A549 (cell line): ENCODE results near the gene GKN1. TPM values are rescaled to one million over a fixed set of nuclear protein-coding genes. Genes with fewer than 3 reads are reported as not detected.
"Not testable (repeated sequence)": the region's sequence is repeated elsewhere in the genome, so short reads cannot be mapped to it uniquely, and the experiment has no call there.

Experiments used
- ATAC-seq, 2 experiments: fragments of 200-7000 bp in 1 of 2; fragments of >200 bp in 1 of 2; cut with Nextera tagmentation in 1 of 2; cut with Tn5 transposase in 1 of 2; 3 replicates each; pipeline versions ENCODE4 v1.8.0 to v1.9.1; 2018 to 2020; ENCODE audit warnings: mild to moderate bottlenecking in 1 of 2, moderate library complexity in 1 of 2
- CTCF ChIA-PET: fragments of 300-600 bp; sonication (Branson Sonifier 250); formaldehyde crosslinking; extraction: SDS; loops from one replicate; lab custom pipeline; 2021; ENCODE audit warnings: antibody characterized with exemption, inconsistent platforms; lab: Yijun Ruan, JAX
- POLR2A ChIA-PET: fragments of 350-600 bp; formaldehyde crosslinking; extraction: SDS; loops from one replicate; lab custom pipeline; 2021; ENCODE audit warnings: antibody characterized with exemption, inconsistent platforms; lab: Yijun Ruan, JAX
- DNase-seq, 2 experiments: peaks; one replicate each; pipeline versions ENCODE4 v3.0.0 to v3.0.0-alpha.2; 2011 to 2016; ENCODE audit warnings: low read depth in 1 of 2, low spot score in 1 of 2
- FAIRE-seq: peaks from 2 replicates; lab custom pipeline; 2011; peaks lifted over from hg19 to GRCh38; lab: Jason Lieb, UNC
- H3K27ac ChIP-seq, 2 experiments: fragments of >200 bp; sonication (Bioruptor Twin); formaldehyde crosslinking; 3 replicates each; pipeline ENCODE4 v1.5.1; 2016 to 2017
- H3K4me1 ChIP-seq: fragments of >200 bp; sonication (Bioruptor Twin); formaldehyde crosslinking; 3 replicates; pipeline ENCODE4 v1.6.1; 2016
- H3K4me2 ChIP-seq: fragments of >200 bp; sonication (Bioruptor Twin); formaldehyde crosslinking; 3 replicates; pipeline ENCODE4 v1.6.1; 2016
- H3K4me3 ChIP-seq: fragments of >200 bp; sonication (Bioruptor Twin); formaldehyde crosslinking; 3 replicates; pipeline ENCODE4 v1.5.1; 2016
- H3K9me3 ChIP-seq: fragments of >200 bp; sonication (Bioruptor Twin); formaldehyde crosslinking; 3 replicates; pipeline ENCODE4 v1.6.1; 2016
- CEBPB ChIP-seq, 2 experiments: fragments of >200 bp in 1 of 2; sonication (Bioruptor Twin) in 1 of 2; formaldehyde crosslinking in 1 of 2; IDR thresholded peaks; 2 replicates each; pipeline ENCODE4 v1.6.1; 2012 to 2016
- CHD2 ChIP-seq: fragments of 150-350 bp; IDR thresholded peaks from 2 replicates; pipeline ENCODE4 v1.6.1; 2014; ENCODE audit warnings: low read length; ENCODE audit not compliant: partially characterized antibody
- CHD4 ChIP-seq: fragments of 200-600 bp; sonication (generic); IDR thresholded peaks from 2 replicates; pipeline ENCODE4 v1.6.1; 2016; ENCODE audit warnings: antibody characterized with exemption, mild to moderate bottlenecking, borderline replicate concordance
- CTCF ChIP-seq: fragments of >200 bp; sonication (Bioruptor Twin); formaldehyde crosslinking; IDR thresholded peaks from 3 replicates; pipeline ENCODE4 v1.5.1; 2016
- EHF ChIP-seq: fragments of 250-450 bp; sonication (Bioruptor Pico); IDR thresholded peaks from 2 replicates; pipeline ENCODE4 v1.5.0; 2020; ENCODE audit warnings: mild to moderate bottlenecking
- EHMT2 ChIP-seq: fragments of 200-600 bp; sonication (generic); IDR thresholded peaks from 2 replicates; pipeline ENCODE4 v1.6.1; 2016; ENCODE audit warnings: antibody characterized with exemption, low read depth, mild to moderate bottlenecking, moderate library complexity
- EP300 ChIP-seq, 2 experiments: fragments of >200 bp; sonication (Bioruptor Twin); formaldehyde crosslinking; IDR thresholded peaks; 2 replicates in 1 of 2; 3 replicates in 1 of 2; pipeline ENCODE4 v1.6.1; 2016 to 2017
- FOSL2 ChIP-seq, 2 experiments: fragments of 450-650 bp in 1 of 2; fragments of >200 bp in 1 of 2; sonication (Bioruptor Twin) in 1 of 2; formaldehyde crosslinking; IDR thresholded peaks; 2 replicates each; pipeline versions ENCODE4 v1.5.0 to v1.6.1; 2016 to 2020; ENCODE audit warnings: mild to moderate bottlenecking in 1 of 2, moderate library complexity in 1 of 2
- FOXS1 ChIP-seq: fragments of 250-450 bp; sonication (Bioruptor Pico); IDR thresholded peaks from 2 replicates; pipeline ENCODE4 v1.5.0; 2020; ENCODE audit warnings: mild to moderate bottlenecking, moderate library complexity
- GATA3 ChIP-seq: IDR thresholded peaks from 2 replicates; pipeline ENCODE4 v1.6.1; 2012; ENCODE audit warnings: borderline replicate concordance
- HDAC2 ChIP-seq: fragments of 200-600 bp; sonication (generic); IDR thresholded peaks from 2 replicates; pipeline ENCODE4 v1.6.1; 2016
- HEYL ChIP-seq: fragments of 250-450 bp; sonication (Bioruptor Pico); IDR thresholded peaks from 2 replicates; pipeline ENCODE4 v1.8.0; 2021; ENCODE audit warnings: mild to moderate bottlenecking, moderate library complexity
- HMGXB4 ChIP-seq: fragments of 250-450 bp; sonication (Bioruptor Pico); IDR thresholded peaks from 2 replicates; pipeline ENCODE4 v1.5.0; 2021; ENCODE audit warnings: mild to moderate bottlenecking, moderate library complexity, borderline replicate concordance
- HOXA7 ChIP-seq: fragments of 250-450 bp; sonication (Bioruptor Pico); IDR thresholded peaks from 2 replicates; pipeline ENCODE4 v1.5.0; 2020; ENCODE audit warnings: mild to moderate bottlenecking, moderate library complexity
- HOXB13 ChIP-seq: fragments of 250-450 bp; sonication (Bioruptor Pico); IDR thresholded peaks from 2 replicates; pipeline ENCODE4 v1.5.0; 2020; ENCODE audit warnings: low read depth, mild to moderate bottlenecking, moderate library complexity
- HOXB5 ChIP-seq: fragments of 250-450 bp; sonication (Bioruptor Pico); IDR thresholded peaks from 2 replicates; pipeline ENCODE4 v1.5.0; 2020; ENCODE audit warnings: mild to moderate bottlenecking, moderate library complexity
- JUN ChIP-seq, 2 experiments: fragments of >200 bp; sonication (Bioruptor Twin); formaldehyde crosslinking; IDR thresholded peaks; 2 replicates in 1 of 2; 3 replicates in 1 of 2; pipeline ENCODE4 v1.6.1; 2016 to 2017
- JUNB ChIP-seq: fragments of >200 bp; sonication (Bioruptor Twin); formaldehyde crosslinking; IDR thresholded peaks from 2 replicates; pipeline ENCODE4 v1.6.1; 2016
- KDM1A ChIP-seq: fragments of 200-600 bp; sonication (generic); IDR thresholded peaks from 2 replicates; pipeline ENCODE4 v1.6.1; 2016; ENCODE audit warnings: low read depth, mild to moderate bottlenecking
- MAFK ChIP-seq: fragments of 450-650 bp; IDR thresholded peaks from 2 replicates; pipeline ENCODE4 v1.6.1; 2014; ENCODE audit not compliant: partially characterized antibody
- MAX ChIP-seq: IDR thresholded peaks from 2 replicates; pipeline ENCODE4 v1.6.1; 2012
- NPAS2 ChIP-seq: fragments of 250-450 bp; sonication (Bioruptor Pico); IDR thresholded peaks from 2 replicates; pipeline ENCODE4 v1.8.0; 2022; ENCODE audit warnings: mild to moderate bottlenecking, moderate library complexity, borderline replicate concordance
- NR3C1 ChIP-seq: fragments of >200 bp; sonication (Bioruptor Twin); formaldehyde crosslinking; IDR thresholded peaks from 3 replicates; pipeline ENCODE4 v1.6.1; 2017
- PHF8 ChIP-seq: fragments of 200-600 bp; sonication (generic); IDR thresholded peaks from 2 replicates; pipeline ENCODE4 v1.6.1; 2016; ENCODE audit warnings: low read depth, mild to moderate bottlenecking, antibody characterized with exemption, moderate library complexity, borderline replicate concordance
- RARB ChIP-seq: fragments of 250-450 bp; sonication (Bioruptor Pico); IDR thresholded peaks from 2 replicates; pipeline ENCODE4 v1.8.0; 2021; ENCODE audit warnings: mild to moderate bottlenecking, moderate library complexity
- RFX5 ChIP-seq: fragments of 450-650 bp; IDR thresholded peaks from 2 replicates; pipeline ENCODE4 v1.7.1; 2014; ENCODE audit warnings: antibody characterized with exemption, mild to moderate bottlenecking, moderate library complexity
- RNF2 ChIP-seq: fragments of 200-600 bp; sonication (generic); IDR thresholded peaks from 2 replicates; pipeline ENCODE4 v1.6.1; 2016; ENCODE audit warnings: low read depth, mild to moderate bottlenecking, antibody characterized with exemption, moderate library complexity, borderline replicate concordance
- SMC3 ChIP-seq: fragments of >200 bp; sonication (Bioruptor Twin); formaldehyde crosslinking; IDR thresholded peaks from 3 replicates; pipeline ENCODE4 v1.6.1; 2018; ENCODE audit warnings: inconsistent platforms
- SREBF2 ChIP-seq: fragments of 450-650 bp; IDR thresholded peaks from 2 replicates; pipeline ENCODE4 v1.6.1; 2014; ENCODE audit warnings: mild to moderate bottlenecking, moderate library complexity
- TP53 ChIP-seq: fragments of 250-450 bp; sonication (Bioruptor Pico); IDR thresholded peaks from 2 replicates; pipeline ENCODE4 v1.5.0; 2021; ENCODE audit warnings: mild to moderate bottlenecking, moderate library complexity
- ZSCAN20 ChIP-seq: fragments of 250-450 bp; sonication (Bioruptor Pico); IDR thresholded peaks from 2 replicates; pipeline ENCODE4 v1.8.0; 2022; ENCODE audit warnings: mild to moderate bottlenecking, moderate library complexity
- WGBS: methylation state at CpG from one replicate; pipeline ENCODE4 v1.1.6; 2017; ENCODE audit errors: missing lambda C conversion rate; 5-methylcytosine and 5-hydroxymethylcytosine counted together
- polyA plus RNA-seq, 4 experiments: library from polyadenylated mRNA; depleted of rRNA in 3 of 4; stranded (reverse); fragments of >200 nt; fragmentation: RNase III in 1 of 4; extraction: RNeasy Plus Mini Kit Qiagen cat#74134 plus additional on column Dnase treatment in 1 of 4; gene quantifications; 2 replicates in 3 of 4; 3 replicates in 1 of 4; pipeline ENCODE4 v1.2.3, GENCODE V29; 2011 to 2017
- TF ChIP-seq, protein P1 (sequence below): fragments of 150-350 bp; IDR thresholded peaks from 2 replicates; pipeline ENCODE4 v1.6.1; 2014; ENCODE audit warnings: low read depth, mild to moderate bottlenecking, low read length

Gene GKN1
- polyA plus RNA-seq, 2 of the 4 experiments (the other 2 are of a cell fraction), result 0.35 to 0.45 TPM

- not testable (repeated sequence) for ATAC-seq
Observed at GRCh38 chr2:68955432-68955831, 19.0 kb upstream of the GKN1 start.

GRCh38 chr2:68959001-68959400, 15.4 kb upstream of the GKN1 start:
- Histone ChIP-seq H3K4me2 (no peak overlapping the region), H3K9me3 (peaks cover 6% of the 10 kb centered on the region; the same call in 2 of the 3 replicates), H3K27ac (no peak overlapping the region), H3K4me1 (no peaks in the 10 kb centered on the region), H3K4me3 (no peak overlapping the region)
- TF ChIP-seq HOXA7 (CRISPR knock-in tag), result no peak
- TF ChIP-seq CEBPB (IDR thresholded peaks at IDR 0.05), result no peak
- TF ChIP-seq HDAC2, result no peak
- no peak for TF ChIP-seq HOXB13 (CRISPR knock-in tag)
- TF ChIP-seq NR3C1, result no peak
- no peak for TF ChIP-seq ZSCAN20 (CRISPR knock-in tag)
- TF ChIP-seq NPAS2 (CRISPR knock-in tag), result no peak
- TF ChIP-seq TP53 (CRISPR knock-in tag), result no peak
- no peak for TF ChIP-seq FOXS1
- no peak for TF ChIP-seq RARB
- no peak for TF ChIP-seq MAX
- no peak for TF ChIP-seq RNF2
- no peak for TF ChIP-seq EP300 (IDR thresholded peaks at IDR 0.05)
- no peak for TF ChIP-seq HMGXB4 (CRISPR knock-in tag)
- TF ChIP-seq GATA3, result no peak
- no peak for TF ChIP-seq SREBF2
- TF ChIP-seq CHD2, result no peak
- TF ChIP-seq HEYL (CRISPR knock-in tag), result no peak
- TF ChIP-seq KDM1A, result no peak
- no peak for TF ChIP-seq SMC3
- ChIA-PET POLR2A (no interaction called here), CTCF (interaction anchor here (0.9 to 3.2 kb wide), 4 partner anchors 15 to 54 kb away, joined by 4 to 10 read pairs (median 6); partner anchors contain the start of gene ANTXR1)
- no peak for FAIRE-seq
- no peak for DNase-seq
- 90% methylated on average over 1 of the region's 1 CpG for WGBS
- no peak for ATAC-seq

More at GRCh38 chr2:68955432-68955831, 19.0 kb upstream of the GKN1 start:
- WGBS, result 96% methylated on average over 5 of the region's 5 CpGs
- 0 out of 2 replicates have a peak, but pooled peaks have one; percentile 18 for TF ChIP-seq CHD4
- CTCF ChIA-PET, DNase-seq, H3K27ac ChIP-seq, H3K4me1 ChIP-seq, H3K4me3 ChIP-seq, FAIRE-seq, H3K4me2 ChIP-seq, H3K9me3 ChIP-seq, POLR2A ChIA-PET: not testable (repeated sequence)

DNA sequence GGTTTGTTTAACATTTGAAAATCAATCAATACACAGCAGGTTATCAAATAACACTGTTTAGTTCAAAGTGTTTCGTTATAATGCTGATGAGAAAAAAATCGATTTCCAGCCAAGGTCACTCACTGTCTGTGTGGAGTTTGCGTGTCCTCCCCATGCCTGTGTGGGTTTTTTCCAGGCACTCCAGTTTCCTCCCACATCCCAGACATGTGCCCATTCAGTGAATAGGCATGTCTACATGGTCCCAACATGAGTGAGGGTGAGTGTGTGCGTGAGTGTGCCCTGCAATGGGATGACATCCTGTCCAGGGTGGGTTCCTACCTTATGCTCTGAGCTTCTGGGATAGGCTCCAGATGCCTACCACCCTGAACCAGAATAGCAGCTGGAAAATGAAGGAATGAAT, 13.1 kb upstream of the GKN1 start:
- Histone ChIP-seq H3K4me2 (no peak overlapping the region), H3K9me3 (peaks cover 6% of the 10 kb centered on the region; the same call in 2 of the 3 replicates), H3K27ac (0 out of 6 replicates have a peak overlapping the region, but pooled peaks of 1 of the 2 experiments have one; percentile 28), H3K4me3 (no peak overlapping the region), H3K4me1 (no peaks in the 10 kb centered on the region)
- FAIRE-seq, result peak; percentile 43
- 78% methylated on average over 4 of the region's 4 CpGs for WGBS
- ATAC-seq, result no peak
- DNase-seq, result no peak
- ChIA-PET POLR2A (no interaction called here), CTCF (no interaction called here)
- TF ChIP-seq HOXB13 (CRISPR knock-in tag) (no peak), EHMT2 (no peak), RFX5 (no peak), JUN (IDR thresholded peaks at IDR 0.05) (no peak), MAFK (no peak), CTCF (no peak), PHF8 (no peak), EHF (CRISPR knock-in tag) (no peak), HOXB5 (CRISPR knock-in tag) (no peak), JUNB (no peak), FOSL2 (IDR thresholded peaks at IDR 0.05) (no peak), FOSL2 (CRISPR knock-in tag; IDR thresholded peaks at IDR 0.05) (no peak)
- TF ChIP-seq, protein P1, sequence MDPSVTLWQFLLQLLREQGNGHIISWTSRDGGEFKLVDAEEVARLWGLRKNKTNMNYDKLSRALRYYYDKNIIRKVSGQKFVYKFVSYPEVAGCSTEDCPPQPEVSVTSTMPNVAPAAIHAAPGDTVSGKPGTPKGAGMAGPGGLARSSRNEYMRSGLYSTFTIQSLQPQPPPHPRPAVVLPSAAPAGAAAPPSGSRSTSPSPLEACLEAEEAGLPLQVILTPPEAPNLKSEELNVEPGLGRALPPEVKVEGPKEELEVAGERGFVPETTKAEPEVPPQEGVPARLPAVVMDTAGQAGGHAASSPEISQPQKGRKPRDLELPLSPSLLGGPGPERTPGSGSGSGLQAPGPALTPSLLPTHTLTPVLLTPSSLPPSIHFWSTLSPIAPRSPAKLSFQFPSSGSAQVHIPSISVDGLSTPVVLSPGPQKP, result no peak
